Effector memory CD8-positive, alpha-beta T cell (primary cell): ENCODE data around the gene SORD.
"Not testable (repeated sequence)": the region's sequence is repeated elsewhere in the genome, so short reads cannot be mapped to it uniquely, and the experiment has no call there.

Experiments
- ATAC-seq: fragments of 150-1000 bp; cut with Tn5 transposase; replicated peaks from 2 replicates; pipeline ENCODE4 v1.10.0; 2021; ENCODE audit warnings: mild to moderate bottlenecking, moderate library complexity
- DNase-seq, 3 experiments: peaks; one replicate each; pipeline ENCODE4 v3.0.0; 2021
- H3K27ac Mint-ChIP-seq, 2 donors: one replicate each; pipeline ENCODE4 v1.8.0; 2022; ENCODE audit warnings: mild to moderate bottlenecking in 2 of 2, mixed read lengths in 2 of 2, moderate library complexity in 2 of 2
- H3K27me3 Mint-ChIP-seq, 2 donors: one replicate each; pipeline ENCODE4 v1.8.0; 2022; ENCODE audit warnings: mixed read lengths in 2 of 2
- H3K36me3 Mint-ChIP-seq: one replicate; pipeline ENCODE4 v1.8.0; 2022; ENCODE audit warnings: mild to moderate bottlenecking, moderate library complexity, mixed read lengths; ENCODE audit not compliant: insufficient read depth
- H3K4me1 Mint-ChIP-seq, 2 donors: one replicate each; pipeline ENCODE4 v1.8.0; 2022; ENCODE audit warnings: low read depth in 2 of 2, mixed read lengths in 2 of 2
- H3K4me3 Mint-ChIP-seq, 2 donors: one replicate each; pipeline ENCODE4 v1.8.0; 2022; ENCODE audit warnings: mild to moderate bottlenecking in 2 of 2, mixed read lengths in 2 of 2, moderate library complexity in 2 of 2
- H3K9me3 Mint-ChIP-seq, 2 donors: one replicate each; pipeline ENCODE4 v1.8.0; 2022; ENCODE audit warnings: mixed read lengths in 2 of 2

The SORD gene

GRCh38 chr15:45058690-45059675, 36.0 kb downstream of the SORD start:
- not testable (repeated sequence) for H3K27me3 Mint-ChIP-seq, H3K36me3 Mint-ChIP-seq, H3K4me1 Mint-ChIP-seq, H3K27ac Mint-ChIP-seq, DNase-seq, H3K4me3 Mint-ChIP-seq, H3K9me3 Mint-ChIP-seq, ATAC-seq

- not testable (repeated sequence) for H3K27ac Mint-ChIP-seq, H3K4me3 Mint-ChIP-seq, H3K27me3 Mint-ChIP-seq, H3K4me1 Mint-ChIP-seq, H3K9me3 Mint-ChIP-seq, DNase-seq, H3K36me3 Mint-ChIP-seq, ATAC-seq
Observed at GRCh38 chr15:45062301-45062700, 39.3 kb downstream of the SORD start.

GRCh38 chr15:45064386-45064785, 41.4 kb downstream of the SORD start:
- ATAC-seq = no peak
- H3K9me3 Mint-ChIP-seq = no peaks in the 10 kb centered on the region
- H3K27me3 Mint-ChIP-seq = no peaks in the 10 kb centered on the region
- peaks cover 3% of the 10 kb centered on the region for H3K36me3 Mint-ChIP-seq
- no peak overlapping the region for H3K4me3 Mint-ChIP-seq
- peaks cover 6% of the 10 kb centered on the region in 2 donors for H3K4me1 Mint-ChIP-seq
- no peak for DNase-seq
- H3K27ac Mint-ChIP-seq = no peak overlapping the region

GRCh38 chr15:45069942-45070360, 47.0 kb downstream of the SORD start:
- not testable (repeated sequence) for H3K27ac Mint-ChIP-seq, H3K36me3 Mint-ChIP-seq, H3K4me1 Mint-ChIP-seq, H3K4me3 Mint-ChIP-seq, DNase-seq, ATAC-seq, H3K9me3 Mint-ChIP-seq, H3K27me3 Mint-ChIP-seq

GRCh38 chr15:45073602-45074001, 50.6 kb downstream of the SORD start:
- not testable (repeated sequence) for ATAC-seq, DNase-seq, H3K9me3 Mint-ChIP-seq, H3K27ac Mint-ChIP-seq, H3K27me3 Mint-ChIP-seq, H3K4me1 Mint-ChIP-seq, H3K4me3 Mint-ChIP-seq, H3K36me3 Mint-ChIP-seq

- H3K4me1 Mint-ChIP-seq, H3K27me3 Mint-ChIP-seq, DNase-seq, H3K4me3 Mint-ChIP-seq, ATAC-seq, H3K27ac Mint-ChIP-seq, H3K36me3 Mint-ChIP-seq, H3K9me3 Mint-ChIP-seq: not testable (repeated sequence)
Observed at GRCh38 chr15:45075440-45076320, 52.7 kb downstream of the SORD start.

- not testable (repeated sequence) for ATAC-seq, H3K27me3 Mint-ChIP-seq, H3K4me1 Mint-ChIP-seq, H3K4me3 Mint-ChIP-seq, H3K27ac Mint-ChIP-seq, H3K9me3 Mint-ChIP-seq, H3K36me3 Mint-ChIP-seq, DNase-seq
Observed at GRCh38 chr15:45077391-45077790, 54.4 kb downstream of the SORD start.

GRCh38 chr15:45079201-45079600, 56.2 kb downstream of the SORD start:
- H3K36me3 Mint-ChIP-seq = not testable (repeated sequence)

GRCh38 chr15:45079628-45080246, 56.7 kb downstream of the SORD start:
- not testable (repeated sequence) for DNase-seq, H3K4me3 Mint-ChIP-seq, H3K36me3 Mint-ChIP-seq, H3K9me3 Mint-ChIP-seq, H3K27ac Mint-ChIP-seq, ATAC-seq, H3K4me1 Mint-ChIP-seq
- peaks cover 17 to 25% of the 10 kb centered on the region in 2 donors for H3K27me3 Mint-ChIP-seq

More at GRCh38 chr15:45079201-45079600, 56.2 kb downstream of the SORD start:
- not testable (repeated sequence) for DNase-seq, H3K27ac Mint-ChIP-seq, H3K4me1 Mint-ChIP-seq, H3K9me3 Mint-ChIP-seq, ATAC-seq, H3K4me3 Mint-ChIP-seq
- peaks cover 12 to 23% of the 10 kb centered on the region in 2 donors for H3K27me3 Mint-ChIP-seq

GRCh38 chr15:45080593-45080992, 57.6 kb downstream of the SORD start:
- H3K4me3 Mint-ChIP-seq, H3K4me1 Mint-ChIP-seq: not testable (repeated sequence)

GRCh38 chr15:45082412-45082811, 59.4 kb downstream of the SORD start:
- H3K4me3 Mint-ChIP-seq, DNase-seq, H3K9me3 Mint-ChIP-seq, ATAC-seq, H3K27ac Mint-ChIP-seq, H3K36me3 Mint-ChIP-seq, H3K4me1 Mint-ChIP-seq: not testable (repeated sequence)
- peaks cover 29 to 32% of the 10 kb centered on the region in 2 donors for H3K27me3 Mint-ChIP-seq

More at GRCh38 chr15:45080593-45080992, 57.6 kb downstream of the SORD start:
- not testable (repeated sequence) for DNase-seq, H3K9me3 Mint-ChIP-seq, H3K36me3 Mint-ChIP-seq, ATAC-seq, H3K27ac Mint-ChIP-seq
- H3K27me3 Mint-ChIP-seq = peaks cover 23 to 25% of the 10 kb centered on the region in 2 donors

- DNase-seq (no peak), ATAC-seq (no peak)
- Mint-ChIP-seq H3K27me3 (peaks cover 32 to 33% of the 10 kb centered on the region in 2 donors), H3K9me3 (no peaks in the 10 kb centered on the region), H3K36me3 (no peaks in the 10 kb centered on the region), H3K4me1 (no peaks in the 10 kb centered on the region), H3K4me3 (no peak overlapping the region), H3K27ac (no peak overlapping the region)
Observed at GRCh38 chr15:45083223-45083622, 60.2 kb downstream of the SORD start.

- Mint-ChIP-seq H3K4me3 (no peak overlapping the region), H3K9me3 (no peaks in the 10 kb centered on the region), H3K4me1 (no peaks in the 10 kb centered on the region), H3K27ac (no peak overlapping the region), H3K36me3 (no peaks in the 10 kb centered on the region), H3K27me3 (peaks cover 37 to 41% of the 10 kb centered on the region in 2 donors)
- DNase-seq = no peak
- ATAC-seq = no peak
Observed at GRCh38 chr15:45084163-45084562, 61.2 kb downstream of the SORD start.
